ENCODE results near the gene TESK1.

The TESK1 gene

GRCh38 chr9:35604578-35605350, at the start of gene TESK1:
TESK1 (plus strand) TSS chr9:35605262; CDS start chr9:35605620, 358 bp downstream.
- peaks cover 42% of the 10 kb centered on the region for H3K4me1 ChIP-seq (ENCODE audit: insufficient read depth, low read length, severe bottlenecking)
- no peaks in the 10 kb centered on the region for H3F3A ChIP-seq (ENCODE audit: insufficient read depth, low read length)
- H3K27ac ChIP-seq (ENCODE audit: low read depth, low read length, poor library complexity, severe bottlenecking) = peak within 1 kb of the TSS; percentile 84
- no peaks in the 10 kb centered on the region for H3K9me3 ChIP-seq (ENCODE audit: low read length)
- H3K4me3 ChIP-seq (ENCODE audit: low read depth, low read length, poor library complexity, severe bottlenecking) = peak within 1 kb of the TSS; percentile 81
- TF ChIP-seq CTCF (IDR thresholded peaks at IDR 0.05; ENCODE audit: low read length) (no peak), EZH2 (IDR thresholded peaks at IDR 0.05; ENCODE audit: borderline replicate concordance, low read length) (no peak)
- no peak within 1 kb of the TSS for H2AFZ ChIP-seq (ENCODE audit: low read length)
- H4K20me1 ChIP-seq (ENCODE audit: insufficient read depth, low read length) = no peaks in the 10 kb centered on the region
- H3K79me2 ChIP-seq (ENCODE audit: insufficient read depth, low read length) = peaks cover 11% of the 10 kb centered on the region; the same call in 1 of the 2 replicates
- peak within 1 kb of the TSS; percentile 87 for H3K9ac ChIP-seq (ENCODE audit: low read length)
- H3K9me2 ChIP-seq (ENCODE audit: low read depth, low read length) = no peaks in the 10 kb centered on the region
- H3K36me3 ChIP-seq (ENCODE audit: insufficient read depth, low read length) = peaks cover 31% of the 10 kb centered on the region
- H3K4me2 ChIP-seq (ENCODE audit: low read length) = peak within 1 kb of the TSS; percentile 97
- no peaks in the 10 kb centered on the region for H3K27me3 ChIP-seq (ENCODE audit: insufficient read depth, low read length)

- no peaks in the 10 kb centered on the region for H3K79me2 ChIP-seq (ENCODE audit: insufficient read depth, low read length)
Measured at GRCh38 chr9:35555881-35556280, 49.2 kb upstream of the TESK1 start.

GRCh38 chr9:35556776-35557175, 48.3 kb upstream of the TESK1 start:
- Histone ChIP-seq H3K9me2 (ENCODE audit: low read depth, low read length) (no peaks in the 10 kb centered on the region), H3K36me3 (ENCODE audit: insufficient read depth, low read length) (no peaks in the 10 kb centered on the region), H3K9ac (ENCODE audit: low read length) (no peak overlapping the region), H3K4me3 (ENCODE audit: low read depth, low read length, poor library complexity, severe bottlenecking) (no peak overlapping the region), H4K20me1 (ENCODE audit: insufficient read depth, low read length) (no peaks in the 10 kb centered on the region), H3K27me3 (ENCODE audit: insufficient read depth, low read length) (no peaks in the 10 kb centered on the region), H3K79me2 (ENCODE audit: insufficient read depth, low read length) (no peaks in the 10 kb centered on the region), H3K27ac (ENCODE audit: low read depth, low read length, poor library complexity, severe bottlenecking) (no peak overlapping the region), H3F3A (ENCODE audit: insufficient read depth, low read length) (no peaks in the 10 kb centered on the region), H3K4me1 (ENCODE audit: insufficient read depth, low read length, severe bottlenecking) (no peaks in the 10 kb centered on the region), H3K4me2 (ENCODE audit: low read length) (no peak overlapping the region), H2AFZ (ENCODE audit: low read length) (no peak overlapping the region), H3K9me3 (ENCODE audit: low read length) (no peaks in the 10 kb centered on the region)
- no peak for TF ChIP-seq CTCF (IDR thresholded peaks at IDR 0.05; ENCODE audit: low read length)
- no peak for TF ChIP-seq EZH2 (IDR thresholded peaks at IDR 0.05; ENCODE audit: borderline replicate concordance, low read length)

More at GRCh38 chr9:35555881-35556280, 49.2 kb upstream of the TESK1 start:
- no peaks in the 10 kb centered on the region for H3K9me2 ChIP-seq (ENCODE audit: low read depth, low read length)
- H3K4me1 ChIP-seq (ENCODE audit: insufficient read depth, low read length, severe bottlenecking) = no peaks in the 10 kb centered on the region
- H3K9ac ChIP-seq (ENCODE audit: low read length) = no peak overlapping the region
- TF ChIP-seq EZH2 (IDR thresholded peaks at IDR 0.05; ENCODE audit: borderline replicate concordance, low read length) (no peak), CTCF (IDR thresholded peaks at IDR 0.05; ENCODE audit: low read length) (no peak)
- H4K20me1 ChIP-seq (ENCODE audit: insufficient read depth, low read length) = no peaks in the 10 kb centered on the region
- H3K27me3 ChIP-seq (ENCODE audit: insufficient read depth, low read length) = no peaks in the 10 kb centered on the region
- H3K4me2 ChIP-seq (ENCODE audit: low read length) = no peak overlapping the region
- no peaks in the 10 kb centered on the region for H3K36me3 ChIP-seq (ENCODE audit: insufficient read depth, low read length)
- H3K27ac ChIP-seq (ENCODE audit: low read depth, low read length, poor library complexity, severe bottlenecking) = no peak overlapping the region
- H3F3A ChIP-seq (ENCODE audit: insufficient read depth, low read length) = no peaks in the 10 kb centered on the region
- no peak overlapping the region for H3K4me3 ChIP-seq (ENCODE audit: low read depth, low read length, poor library complexity, severe bottlenecking)
- H2AFZ ChIP-seq (ENCODE audit: low read length) = no peak overlapping the region
- H3K9me3 ChIP-seq (ENCODE audit: low read length) = no peaks in the 10 kb centered on the region
